Coronary artery (tissue), 2 donors: ENCODE data around the gene PCMTD2.

Experiments
- DNase-seq: peaks from one replicate; pipeline ENCODE4 v3.0.0-alpha.2; 2017; ENCODE audit warnings: low spot score
- H3K27ac ChIP-seq, 2 donors: fragments of 200-600 bp; sonication (generic); one replicate each; pipeline ENCODE4 v1.5.1; 2016 to 2019
- H3K4me3 ChIP-seq: fragments of 200-600 bp; sonication (generic); 2 replicates; pipeline ENCODE4 v1.5.1; 2016; ENCODE audit warnings: mild to moderate bottlenecking, moderate library complexity
- TF ChIP-seq, protein P1 (sequence below): fragments of 200-600 bp; sonication (generic); IDR thresholded peaks from one replicate; pipeline ENCODE4 v1.5.1; 2019; ENCODE audit warnings: antibody characterized with exemption

The PCMTD2 gene

DNA sequence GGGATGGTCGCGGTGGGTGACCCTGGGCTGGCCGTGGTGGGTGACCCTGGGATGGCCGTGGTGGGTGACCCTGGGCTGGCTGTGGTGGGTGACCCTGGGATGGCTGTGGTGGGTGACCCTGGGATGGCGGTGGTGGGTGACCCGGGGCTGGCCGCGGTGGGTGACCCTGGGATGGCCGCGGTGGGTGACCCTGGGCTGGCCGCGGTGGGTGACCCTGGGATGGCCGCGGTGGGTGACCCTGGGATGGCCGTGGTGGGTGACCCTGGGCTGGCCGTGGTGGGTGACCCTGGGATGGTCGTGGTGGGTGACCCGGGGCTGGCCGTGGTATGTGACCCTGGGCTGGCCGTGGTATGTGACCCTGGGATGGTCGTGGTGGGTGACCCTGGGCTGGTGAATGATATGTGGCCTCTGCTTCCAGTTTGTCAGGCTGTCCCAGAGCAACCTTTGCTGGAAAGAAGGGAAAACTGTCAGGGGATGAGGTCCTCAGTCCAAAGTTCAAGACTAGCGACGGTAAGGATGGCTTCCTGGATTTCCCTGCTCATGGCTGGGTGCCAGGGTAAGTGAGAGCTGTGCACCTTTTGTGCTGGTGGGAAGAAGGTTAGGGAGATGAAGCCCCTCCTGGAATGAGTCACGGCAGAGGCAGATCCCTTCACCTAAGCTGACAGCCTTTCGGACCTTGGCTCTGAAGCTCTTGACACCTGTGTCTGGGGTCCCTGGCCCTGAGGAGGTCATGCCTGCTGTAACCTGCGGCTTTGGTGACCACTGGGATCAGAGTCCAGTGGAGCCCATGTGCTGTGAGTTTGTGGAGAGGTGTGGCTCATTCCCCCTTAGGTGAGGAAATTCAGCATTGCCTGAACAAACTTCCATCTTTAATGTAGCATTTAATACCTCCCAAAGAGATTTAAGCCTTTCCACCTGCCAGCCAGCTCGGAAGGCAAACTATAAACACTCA lies 19.1 kb upstream of the PCMTD2 start:
- no peak for DNase-seq
- Histone ChIP-seq H3K4me3 (no peak overlapping the region), H3K27ac (no peak overlapping the region)
- TF ChIP-seq, protein P1, sequence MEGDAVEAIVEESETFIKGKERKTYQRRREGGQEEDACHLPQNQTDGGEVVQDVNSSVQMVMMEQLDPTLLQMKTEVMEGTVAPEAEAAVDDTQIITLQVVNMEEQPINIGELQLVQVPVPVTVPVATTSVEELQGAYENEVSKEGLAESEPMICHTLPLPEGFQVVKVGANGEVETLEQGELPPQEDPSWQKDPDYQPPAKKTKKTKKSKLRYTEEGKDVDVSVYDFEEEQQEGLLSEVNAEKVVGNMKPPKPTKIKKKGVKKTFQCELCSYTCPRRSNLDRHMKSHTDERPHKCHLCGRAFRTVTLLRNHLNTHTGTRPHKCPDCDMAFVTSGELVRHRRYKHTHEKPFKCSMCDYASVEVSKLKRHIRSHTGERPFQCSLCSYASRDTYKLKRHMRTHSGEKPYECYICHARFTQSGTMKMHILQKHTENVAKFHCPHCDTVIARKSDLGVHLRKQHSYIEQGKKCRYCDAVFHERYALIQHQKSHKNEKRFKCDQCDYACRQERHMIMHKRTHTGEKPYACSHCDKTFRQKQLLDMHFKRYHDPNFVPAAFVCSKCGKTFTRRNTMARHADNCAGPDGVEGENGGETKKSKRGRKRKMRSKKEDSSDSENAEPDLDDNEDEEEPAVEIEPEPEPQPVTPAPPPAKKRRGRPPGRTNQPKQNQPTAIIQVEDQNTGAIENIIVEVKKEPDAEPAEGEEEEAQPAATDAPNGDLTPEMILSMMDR = no peak

DNA sequence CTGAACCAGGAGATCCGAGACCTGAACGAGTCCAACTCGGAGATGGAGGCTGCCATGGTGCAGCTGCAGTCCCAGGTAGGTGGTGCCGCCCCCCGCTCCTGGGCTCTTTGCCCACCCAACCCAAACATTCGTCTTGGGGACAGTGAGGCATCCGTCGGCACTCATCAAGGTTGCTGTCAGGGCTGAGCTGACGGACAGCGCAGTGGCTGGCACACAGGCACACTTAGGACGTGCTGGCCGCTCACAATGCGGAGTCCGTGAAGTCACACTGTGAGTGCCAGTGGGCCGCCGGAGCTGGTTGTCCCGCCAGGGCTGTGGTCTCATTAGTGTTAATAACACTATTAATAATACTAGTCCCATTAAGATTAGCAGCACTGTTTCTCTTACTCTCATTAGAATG lies 18.2 kb upstream of the PCMTD2 start:
- H3K27ac ChIP-seq = no peak overlapping the region
- no peak for DNase-seq
- no peak overlapping the region for H3K4me3 ChIP-seq
- TF ChIP-seq, protein P1 = no peak

DNA sequence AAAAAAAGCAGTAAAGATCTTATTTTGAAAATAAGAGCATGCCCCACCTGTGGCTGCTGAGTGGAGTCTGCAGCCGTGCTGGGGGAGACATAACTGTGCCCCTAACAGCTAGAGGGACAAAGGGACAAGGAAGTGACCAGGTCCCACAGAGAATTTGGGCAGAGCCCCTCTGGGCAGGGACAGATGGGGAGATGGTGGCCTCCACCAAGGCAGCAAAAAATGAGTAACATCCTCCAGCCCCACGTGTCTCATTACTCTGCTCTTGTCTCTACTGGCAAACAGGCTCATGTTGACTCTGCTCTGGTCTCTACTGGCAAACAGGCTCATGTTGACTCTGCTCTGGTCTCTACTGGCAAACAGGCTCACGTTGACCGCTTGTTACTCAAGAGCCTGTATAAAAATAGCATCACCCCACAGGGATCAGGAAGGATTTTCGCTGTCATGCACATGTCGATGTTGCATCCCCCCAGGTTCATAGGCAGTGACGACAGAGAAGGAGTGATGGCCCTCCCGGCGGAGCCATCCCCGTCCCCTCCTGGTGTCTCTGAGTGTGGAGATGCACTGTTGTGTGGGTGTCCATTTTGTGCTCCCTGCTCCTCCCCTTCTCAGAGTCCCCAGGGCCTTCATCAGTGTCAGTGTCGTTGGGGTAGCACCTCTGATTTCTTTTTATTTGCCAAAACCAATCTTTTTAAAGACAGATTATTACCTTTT lies 17.3 kb upstream of the PCMTD2 start:
- no peak for DNase-seq
- no peak overlapping the region for H3K4me3 ChIP-seq

DNA sequence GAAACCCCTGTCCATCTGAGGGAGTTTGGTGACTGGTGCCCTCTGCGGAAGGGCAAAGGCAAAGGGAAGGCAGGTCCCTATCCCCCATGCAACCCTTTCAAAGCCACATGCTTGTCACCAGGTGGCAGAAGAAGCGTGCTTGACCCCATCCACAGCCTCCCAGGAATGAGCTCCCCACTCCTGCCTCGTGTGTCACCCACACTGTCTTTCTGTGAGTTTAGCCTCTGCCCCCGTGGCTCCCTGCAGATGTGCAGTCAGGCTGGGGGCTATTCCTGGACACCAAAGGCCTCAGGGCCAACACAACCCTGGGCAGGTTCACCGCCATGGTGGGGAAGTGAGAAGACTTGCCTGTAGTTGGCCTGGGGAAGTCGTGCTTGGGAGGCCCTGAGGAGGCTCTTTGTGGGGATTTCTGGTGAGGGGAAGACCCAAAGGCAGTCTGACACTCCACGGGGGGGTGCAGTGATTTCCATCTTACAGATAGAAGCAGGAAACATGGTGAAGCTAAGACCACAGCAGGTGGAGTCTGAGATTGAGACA lies 16.6 kb upstream of the PCMTD2 start:
- Histone ChIP-seq H3K27ac (no peak overlapping the region), H3K4me3 (no peak overlapping the region)
- no peak for DNase-seq
- TF ChIP-seq, protein P1 = no peak

More for the DNA sequence above, 17.3 kb upstream of the PCMTD2 start:
- no peak overlapping the region for H3K27ac ChIP-seq
- TF ChIP-seq, protein P1 = no peak

DNA sequence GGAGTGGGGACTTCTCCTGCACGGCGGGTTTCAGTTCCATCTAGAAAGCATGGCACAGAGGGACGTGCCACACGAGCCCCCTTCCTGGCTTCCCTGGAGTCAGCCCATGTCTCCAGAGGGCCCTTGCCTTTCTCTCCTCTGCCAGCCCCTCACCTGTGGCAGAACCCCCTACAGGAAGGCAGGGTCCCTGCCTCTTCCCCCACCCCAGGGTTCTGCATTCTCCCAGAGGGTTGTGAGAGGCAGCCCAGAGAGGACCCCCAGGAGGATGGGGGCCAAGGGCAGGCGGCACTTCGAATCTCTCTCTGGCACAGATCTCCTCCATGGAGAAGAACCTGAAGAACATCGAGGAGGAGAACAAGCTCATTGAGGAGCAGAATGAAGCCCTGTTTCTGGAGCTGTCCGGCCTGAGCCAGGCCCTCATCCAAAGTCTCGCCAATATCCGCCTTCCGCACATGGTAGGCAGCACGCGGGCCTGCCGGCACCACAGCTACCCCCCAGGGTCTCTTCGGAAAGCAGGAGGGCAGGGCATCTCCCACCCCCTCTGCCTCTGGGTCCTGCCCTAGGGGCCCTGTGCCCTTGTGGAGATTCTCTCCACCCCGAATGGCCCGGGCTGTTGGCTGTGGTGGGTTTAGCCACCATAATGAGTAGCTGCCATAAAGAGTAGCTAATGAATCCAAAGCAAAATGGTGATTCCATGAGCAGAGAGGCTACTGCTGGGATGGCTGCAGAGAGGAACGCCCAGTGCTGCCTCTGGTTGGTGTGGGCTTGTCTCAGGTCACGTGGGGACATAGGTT lies 15.9 kb upstream of the PCMTD2 start:
- Histone ChIP-seq H3K4me3 (no peak overlapping the region), H3K27ac (no peak overlapping the region)
- TF ChIP-seq, protein P1 = no peak
- DNase-seq = no peak

DNA sequence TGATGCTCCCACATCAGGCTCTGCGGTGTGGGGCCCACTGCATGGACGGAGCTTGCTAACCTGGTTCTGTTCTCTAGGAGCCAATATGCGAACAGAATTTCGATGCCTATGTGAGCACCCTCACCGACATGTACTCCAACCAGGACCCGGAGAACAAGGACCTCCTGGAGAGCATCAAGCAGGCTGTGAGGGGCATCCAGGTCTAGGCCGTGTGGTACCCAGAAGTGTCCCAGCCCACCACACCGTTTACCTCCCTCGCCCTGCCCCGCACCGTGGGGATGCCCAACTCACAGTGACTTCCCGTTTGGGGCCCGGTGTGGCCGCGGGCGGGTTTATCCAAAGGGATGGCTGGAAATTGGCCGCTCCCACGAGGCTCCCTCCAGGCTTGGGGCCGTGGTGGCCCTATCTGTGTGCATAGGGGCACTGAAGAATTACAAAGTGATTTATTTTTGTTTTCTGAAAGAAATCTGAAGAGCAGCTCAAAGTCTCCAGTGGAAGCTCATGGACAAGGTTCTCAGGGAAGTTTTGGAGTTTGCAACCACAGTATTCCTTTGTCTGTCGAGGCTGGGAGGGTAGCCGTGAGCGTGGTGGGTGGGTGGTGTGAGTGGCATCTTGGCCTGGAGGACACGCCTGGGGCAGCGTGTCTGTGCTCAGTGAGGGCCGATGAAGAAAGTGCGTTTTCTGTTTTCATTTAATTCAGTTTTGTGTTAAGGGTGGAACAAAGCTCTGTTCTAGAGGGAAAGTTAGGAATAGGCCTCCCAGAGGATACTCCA lies 15.1 kb upstream of the PCMTD2 start:
- H3K27ac ChIP-seq = no peak overlapping the region
- TF ChIP-seq, protein P1 = no peak
- H3K4me3 ChIP-seq = no peak overlapping the region
- DNase-seq = no peak
